ENCODE results near the gene TMPRSS4.

Gene TMPRSS4

GRCh38 chr11:118079491-118079890, 2.6 kb downstream of the TMPRSS4 start:
- DNase-seq (ENCODE audit: low read depth): no peak

- no peak for DNase-seq (ENCODE audit: low read depth)
These were observed 3.4 kb downstream of the TMPRSS4 start for GRCh38 chr11:118080296-118080695.

GRCh38 chr11:118081241-118081958, 4.5 kb downstream of the TMPRSS4 start:
- no peak for DNase-seq (ENCODE audit: low read depth)

- no peak for DNase-seq (ENCODE audit: low read depth)
These were observed 6.1 kb downstream of the TMPRSS4 start for GRCh38 chr11:118082880-118083552.

GRCh38 chr11:118084247-118084646, 7.4 kb downstream of the TMPRSS4 start:
- no peak for DNase-seq (ENCODE audit: low read depth)

GRCh38 chr11:118084656-118085055, 7.8 kb downstream of the TMPRSS4 start:
- DNase-seq (ENCODE audit: low read depth): no peak

GRCh38 chr11:118086913-118087768, 10.3 kb downstream of the TMPRSS4 start, which contains the start of gene SMIM35:
Gene SMIM35 (minus strand): TSS chr11:118086963. CDS start chr11:118086757, 206 bp downstream.
- DNase-seq (ENCODE audit: low read depth): no peak

GRCh38 chr11:118087931-118088330, 11.1 kb downstream of the TMPRSS4 start:
- DNase-seq (ENCODE audit: low read depth): no peak

- DNase-seq (ENCODE audit: low read depth): no peak
These were observed 11.7 kb downstream of the TMPRSS4 start for GRCh38 chr11:118088531-118088930.

GRCh38 chr11:118090545-118091162, 13.8 kb downstream of the TMPRSS4 start:
- no peak for DNase-seq (ENCODE audit: low read depth)

GRCh38 chr11:118091690-118092089, 14.8 kb downstream of the TMPRSS4 start:
- DNase-seq (ENCODE audit: low read depth): no peak

GRCh38 chr11:118092907-118093571, 16.2 kb downstream of the TMPRSS4 start:
- DNase-seq (ENCODE audit: low read depth): no peak

GRCh38 chr11:118095493-118095892, 18.6 kb downstream of the TMPRSS4 start:
- no peak for DNase-seq (ENCODE audit: low read depth)

GRCh38 chr11:118095967-118096367, 19.1 kb downstream of the TMPRSS4 start:
- DNase-seq (ENCODE audit: low read depth): no peak

GRCh38 chr11:118098996-118099837, 22.3 kb downstream of the TMPRSS4 start:
- DNase-seq (ENCODE audit: low read depth): no peak

- no peak for DNase-seq (ENCODE audit: low read depth)
These were observed 23.1 kb downstream of the TMPRSS4 start for GRCh38 chr11:118099838-118100556.

GRCh38 chr11:118100691-118101232, 23.9 kb downstream of the TMPRSS4 start:
- no peak for DNase-seq (ENCODE audit: low read depth)

- no peak for DNase-seq (ENCODE audit: low read depth)
These were observed 25.9 kb downstream of the TMPRSS4 start for GRCh38 chr11:118102721-118103261.

GRCh38 chr11:118104491-118104890, 27.6 kb downstream of the TMPRSS4 start:
- DNase-seq (ENCODE audit: low read depth): no peak
